Erythroblast (primary cell): Measurements from ENCODE around the gene ZNF557.
"Not testable (repeated sequence)": the region's sequence is repeated elsewhere in the genome, so short reads cannot be mapped to it uniquely, and the experiment has no call there.

Source experiments
- GATA1 ChIP-seq: IDR thresholded peaks from 2 replicates; pipeline ENCODE4 v1.6.1; 2011; ENCODE audit warnings: low read depth, mild to moderate bottlenecking, control low read depth, low read length, moderate library complexity
- POLR2A ChIP-seq: IDR thresholded peaks from 2 replicates; pipeline ENCODE4 v1.6.1; 2011; ENCODE audit warnings: mild to moderate bottlenecking, low read length

DNA sequence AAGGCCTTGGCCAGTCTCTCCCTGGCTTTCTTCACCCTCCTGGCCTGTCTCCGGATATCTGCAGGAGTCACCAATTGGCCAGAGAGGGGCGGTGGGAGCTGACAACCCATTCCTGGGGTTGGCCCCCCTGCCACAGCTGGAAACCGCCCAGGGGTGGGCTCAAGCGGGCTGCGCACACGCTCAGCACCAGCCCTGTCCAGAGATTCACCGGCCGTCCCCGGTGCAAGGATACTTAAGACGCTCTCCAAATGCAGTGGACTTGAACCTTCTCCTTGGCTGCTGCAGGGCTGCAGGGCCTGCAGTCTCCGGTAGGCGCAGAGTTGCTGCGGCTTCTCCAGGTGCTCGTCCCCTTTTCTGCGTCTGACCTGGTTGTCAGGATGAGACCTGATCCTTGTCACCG, 13.1 kb upstream of the ZNF557 start:
- TF ChIP-seq POLR2A, GATA1: not testable (repeated sequence)
